Fibroblast of lung (primary cell): Measurements from ENCODE around the gene NR0B2. TPM values are rescaled to one million over a fixed set of nuclear protein-coding genes. Genes with fewer than 3 reads are reported as not detected.

ENCODE experiments used
- DNase-seq, 2 donors: peaks; one replicate each; pipeline versions ENCODE4 v3.0.0 to v3.0.0-alpha.2; 2010; ENCODE audit warnings: low read depth in 2 of 2
- H2AFZ ChIP-seq: 2 replicates; pipeline ENCODE4 v1.5.1; 2012; ENCODE audit warnings: low read length, control low read depth, inconsistent platforms
- H3K27ac ChIP-seq: 2 replicates; pipeline ENCODE4 v1.5.1; 2011; ENCODE audit warnings: low read length, control low read depth; ENCODE audit not compliant: insufficient read depth
- H3K27me3 ChIP-seq: 2 replicates; pipeline ENCODE4 v1.5.1; 2011; ENCODE audit warnings: mild to moderate bottlenecking, low read length; ENCODE audit not compliant: control insufficient read depth, insufficient read depth
- H3K36me3 ChIP-seq: 2 replicates; pipeline ENCODE4 v1.5.1; 2011; ENCODE audit warnings: low read length; ENCODE audit not compliant: control insufficient read depth, insufficient read depth
- H3K4me1 ChIP-seq: 2 replicates; pipeline ENCODE4 v1.5.1; 2011; ENCODE audit warnings: low read length; ENCODE audit not compliant: control insufficient read depth, insufficient read depth; ENCODE audit errors: extremely low read depth
- H3K4me2 ChIP-seq: 2 replicates; pipeline ENCODE4 v1.5.1; 2011; ENCODE audit warnings: low read length, control low read depth; ENCODE audit not compliant: insufficient read depth; ENCODE audit errors: extremely low read depth
- H3K4me3 ChIP-seq, 4 experiments: fragments of 200-600 bp in 1 of 4; sonication (generic) in 1 of 4; replicated peaks in 1 of 4; 2 replicates each; pipeline ENCODE4 v1.5.1; 2011 to 2016; ENCODE audit warnings: low read length in 4 of 4, low read depth in 3 of 4, mild to moderate bottlenecking in 3 of 4, control low read depth in 2 of 4, inconsistent platforms in 1 of 4, mixed read lengths in 1 of 4; ENCODE audit not compliant: insufficient read depth in 1 of 4; ENCODE audit errors: control extremely low read depth in 1 of 4
- H3K79me2 ChIP-seq: 2 replicates; pipeline ENCODE4 v1.5.1; 2012; ENCODE audit warnings: mild to moderate bottlenecking, low read length, inconsistent platforms; ENCODE audit not compliant: control insufficient read depth, insufficient read depth
- H3K9ac ChIP-seq: 2 replicates; pipeline ENCODE4 v1.5.1; 2011; ENCODE audit warnings: mild to moderate bottlenecking, low read length, control low read depth; ENCODE audit not compliant: insufficient read depth
- H3K9me3 ChIP-seq: 2 replicates; pipeline ENCODE4 v1.5.1; 2012; ENCODE audit warnings: low read depth, low read length; ENCODE audit not compliant: control insufficient read depth, insufficient read depth
- H4K20me1 ChIP-seq: 2 replicates; pipeline ENCODE4 v1.5.1; 2011; ENCODE audit warnings: low read length; ENCODE audit not compliant: control insufficient read depth, insufficient read depth; ENCODE audit errors: extremely low read depth
- EZH2 ChIP-seq: IDR thresholded peaks from 2 replicates; pipeline ENCODE4 v1.5.1; 2012; ENCODE audit warnings: low read length, control low read depth, mild to moderate bottlenecking; ENCODE audit errors: missing control alignments
- polyA plus RNA-seq, 2 donors: library from polyadenylated mRNA; depleted of rRNA in 1 of 2; stranded (reverse) in 1 of 2; unstranded in 1 of 2; fragments of >200 nt; gene quantifications; 2 replicates each; pipeline ENCODE4 v1.2.1, GENCODE V29; 2011 to 2012; ENCODE audit warnings: missing spikeins in 1 of 2
- total RNA-seq: library from RNA; depleted of rRNA; stranded (reverse); fragments of >200 nt; gene quantifications from 2 replicates; pipeline ENCODE4 v1.2.1, GENCODE V29; 2014
- TF ChIP-seq, protein P1 (sequence below), 2 donors: IDR thresholded peaks in 1 of 2; conservative IDR thresholded peaks in 1 of 2; 1 replicate in 1 of 2; 2 replicates in 1 of 2; pipeline ENCODE4 v1.5.1; 2011 to 2012; ENCODE audit warnings: low read length in 2 of 2, control low read depth in 1 of 2, inconsistent platforms in 1 of 2, low read depth in 1 of 2, mild to moderate bottlenecking in 1 of 2

The NR0B2 gene
- total and polyA plus RNA-seq, 2 donors (not counting 1 experiment from before 2014, with no cell fraction given) = not detected

DNA sequence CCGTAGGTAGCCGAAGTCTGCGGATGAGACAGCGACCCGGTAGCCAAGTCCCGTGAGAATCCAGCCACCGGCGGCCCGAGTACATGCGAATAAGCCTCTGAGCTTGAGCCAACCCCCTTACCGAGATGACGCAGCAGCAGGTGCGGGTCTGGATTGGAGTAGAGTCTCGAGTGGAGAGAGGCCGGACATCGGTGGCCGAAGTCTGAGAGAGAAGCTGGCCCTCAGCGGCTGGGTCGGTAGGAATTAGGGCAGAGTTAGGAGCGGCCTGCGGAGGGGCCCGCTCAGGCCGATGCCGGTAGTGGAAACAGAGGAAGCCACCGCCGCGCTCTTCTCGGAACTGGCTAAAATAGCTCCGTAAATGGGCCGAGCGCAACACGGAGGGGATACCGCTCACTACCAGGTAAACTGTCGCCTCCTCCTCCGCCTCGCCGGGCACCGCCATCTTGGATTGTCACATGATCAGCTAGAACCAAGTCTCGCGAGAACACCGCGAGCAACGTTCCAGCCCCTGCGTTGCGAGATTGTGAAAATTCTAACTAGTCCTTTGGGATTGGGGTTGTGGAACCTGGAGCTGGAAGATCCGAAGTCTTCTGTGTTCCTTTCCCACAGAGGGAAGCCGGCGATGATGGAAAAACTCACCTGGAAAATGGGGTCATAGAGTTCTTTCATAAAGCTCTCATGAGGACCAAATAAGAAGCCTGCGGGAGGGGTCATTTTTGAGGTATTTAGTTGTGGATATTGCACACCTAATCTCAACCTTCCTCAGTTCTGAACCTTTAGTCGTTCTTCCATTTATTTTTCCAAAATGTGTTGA is 13.6 kb downstream of the NR0B2 start, which contains the start of gene GPATCH3:
Gene GPATCH3, minus strand, starts transcription at position 467 of the 814 bp plus-strand sequence. Its CDS starts 25 bp downstream, at position 442.
- H3K4me1 ChIP-seq = peaks cover 6% of the 10 kb centered on the region
- peaks cover 20% of the 10 kb centered on the region for H3K79me2 ChIP-seq

DNA sequence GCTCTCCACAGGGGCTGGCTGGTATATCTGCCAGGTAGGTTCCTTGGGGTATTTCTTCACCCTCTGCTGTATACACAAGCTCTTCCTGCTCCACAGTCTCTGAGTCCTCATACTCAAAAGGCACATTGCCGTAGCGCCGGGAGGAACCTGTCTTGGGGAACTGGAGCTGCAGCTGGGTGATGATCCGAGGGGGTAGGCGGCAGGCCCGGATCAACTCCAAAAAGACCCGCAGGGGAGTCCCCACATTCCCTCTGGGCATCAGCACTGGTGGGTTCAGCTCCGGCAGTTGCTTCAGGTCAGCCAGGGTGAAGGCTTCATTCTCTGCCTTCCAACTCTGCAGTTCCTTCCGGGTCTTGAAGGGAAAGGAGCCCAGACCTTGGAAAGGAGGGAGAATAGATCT is 16.4 kb downstream of the NR0B2 start:
- Histone ChIP-seq H3K27ac (no peak overlapping the region), H3K9ac (no peak overlapping the region), H2AFZ (no peak overlapping the region), H3K9me3 (no peaks in the 10 kb centered on the region), H3K27me3 (no peaks in the 10 kb centered on the region), H3K4me3 (no peak overlapping the region), H3K4me2 (no peak overlapping the region), H3K79me2 (peaks cover 20% of the 10 kb centered on the region), H4K20me1 (no peaks in the 10 kb centered on the region), H3K36me3 (peaks cover 10% of the 10 kb centered on the region), H3K4me1 (peaks cover 6% of the 10 kb centered on the region)
- TF ChIP-seq, protein P1, sequence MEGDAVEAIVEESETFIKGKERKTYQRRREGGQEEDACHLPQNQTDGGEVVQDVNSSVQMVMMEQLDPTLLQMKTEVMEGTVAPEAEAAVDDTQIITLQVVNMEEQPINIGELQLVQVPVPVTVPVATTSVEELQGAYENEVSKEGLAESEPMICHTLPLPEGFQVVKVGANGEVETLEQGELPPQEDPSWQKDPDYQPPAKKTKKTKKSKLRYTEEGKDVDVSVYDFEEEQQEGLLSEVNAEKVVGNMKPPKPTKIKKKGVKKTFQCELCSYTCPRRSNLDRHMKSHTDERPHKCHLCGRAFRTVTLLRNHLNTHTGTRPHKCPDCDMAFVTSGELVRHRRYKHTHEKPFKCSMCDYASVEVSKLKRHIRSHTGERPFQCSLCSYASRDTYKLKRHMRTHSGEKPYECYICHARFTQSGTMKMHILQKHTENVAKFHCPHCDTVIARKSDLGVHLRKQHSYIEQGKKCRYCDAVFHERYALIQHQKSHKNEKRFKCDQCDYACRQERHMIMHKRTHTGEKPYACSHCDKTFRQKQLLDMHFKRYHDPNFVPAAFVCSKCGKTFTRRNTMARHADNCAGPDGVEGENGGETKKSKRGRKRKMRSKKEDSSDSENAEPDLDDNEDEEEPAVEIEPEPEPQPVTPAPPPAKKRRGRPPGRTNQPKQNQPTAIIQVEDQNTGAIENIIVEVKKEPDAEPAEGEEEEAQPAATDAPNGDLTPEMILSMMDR (conservative IDR thresholded peaks at IDR 0.05 in 1 of 2, IDR thresholded peaks at IDR 0.05 in 1 of 2; ENCODE audit: low read depth in 1 of 2, low read length in 2 of 2) = no peak
- TF ChIP-seq EZH2 = no peak
- DNase-seq = no peak

More for the DNA sequence above, 13.6 kb downstream of the NR0B2 start, which contains the start of gene GPATCH3:
- Histone ChIP-seq H3K9ac (peak within 1 kb of the TSS; percentile 88), H3K4me3 (peak within 1 kb of the TSS; percentile 89 to 99 (median 94)), H3K27ac (peak within 1 kb of the TSS; percentile 84), H3K27me3 (no peaks in the 10 kb centered on the region), H3K4me2 (peak within 1 kb of the TSS; percentile 83), H2AFZ (peak within 1 kb of the TSS; percentile 77), H3K9me3 (no peaks in the 10 kb centered on the region), H3K36me3 (peaks cover 2% of the 10 kb centered on the region), H4K20me1 (no peaks in the 10 kb centered on the region)
- TF ChIP-seq, protein P1 (conservative IDR thresholded peaks at IDR 0.05 in 1 of 2, IDR thresholded peaks at IDR 0.05 in 1 of 2; ENCODE audit: low read depth in 1 of 2, low read length in 2 of 2) = no peak
- no peak for TF ChIP-seq EZH2
- peak; percentile 82 to 95 for DNase-seq

DNA sequence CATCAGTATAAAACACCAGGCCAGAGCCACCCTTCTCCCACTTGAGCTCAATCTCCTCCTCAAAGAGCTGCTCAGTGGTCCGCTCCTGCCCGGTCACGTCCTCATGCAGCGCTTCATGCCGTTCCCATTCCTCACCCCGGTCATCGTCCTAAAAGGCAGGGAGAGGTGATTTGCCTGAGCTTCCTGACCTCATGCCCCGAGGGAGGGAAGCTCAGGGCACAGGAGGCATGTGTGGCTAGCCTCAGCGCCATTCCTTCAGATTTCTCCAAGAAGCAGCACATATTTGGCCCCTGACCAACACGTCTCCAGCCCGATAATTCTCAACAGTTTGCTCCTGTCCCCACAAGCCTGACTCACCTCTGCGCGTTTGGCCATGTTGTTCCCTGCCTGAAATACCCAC is 19.5 kb downstream of the NR0B2 start:
- Histone ChIP-seq H3K27ac (no peak overlapping the region), H3K9me3 (no peaks in the 10 kb centered on the region), H3K4me1 (peaks cover 6% of the 10 kb centered on the region), H3K27me3 (no peaks in the 10 kb centered on the region), H3K4me2 (no peak overlapping the region), H4K20me1 (no peaks in the 10 kb centered on the region), H2AFZ (no peak overlapping the region), H3K79me2 (peaks cover 18% of the 10 kb centered on the region), H3K9ac (no peak overlapping the region), H3K4me3 (no peak overlapping the region), H3K36me3 (peaks cover 11% of the 10 kb centered on the region)
- TF ChIP-seq, protein P1 (conservative IDR thresholded peaks at IDR 0.05 in 1 of 2, IDR thresholded peaks at IDR 0.05 in 1 of 2; ENCODE audit: low read depth in 1 of 2, low read length in 2 of 2) = no peak
- TF ChIP-seq EZH2 = no peak
- DNase-seq = no peak
